RWPE2 (cell line): ENCODE data around the gene CROT.

Experiments
- ATAC-seq: fragments of 200-7000 bp; cut with Tn5 transposase; 3 replicates; pipeline ENCODE4 v1.9.1; 2021; ENCODE audit warnings: low read depth
- DNase-seq: peaks from one replicate; pipeline ENCODE4 v3.0.0-alpha.2; 2020; ENCODE audit warnings: low spot score
- H3K27ac ChIP-seq: fragments of 450-650 bp; 2 replicates; pipeline ENCODE4 v1.5.1; 2017; ENCODE audit warnings: mild to moderate bottlenecking; ENCODE audit not compliant: poor library complexity, severe bottlenecking
- H3K27me3 ChIP-seq: fragments of 250-450 bp; sonication (Bioruptor Pico); 2 replicates; pipeline ENCODE4 v1.5.1; 2021; ENCODE audit warnings: mild to moderate bottlenecking, moderate library complexity; ENCODE audit not compliant: insufficient read depth, poor library complexity, severe bottlenecking
- H3K36me3 ChIP-seq: fragments of 250-450 bp; sonication (Bioruptor Pico); 2 replicates; pipeline ENCODE4 v1.5.1; 2020; ENCODE audit warnings: low read depth, mild to moderate bottlenecking, moderate library complexity
- H3K4me1 ChIP-seq: fragments of 250-450 bp; sonication (Bioruptor Pico); 2 replicates; pipeline ENCODE4 v1.5.1; 2021; ENCODE audit warnings: mild to moderate bottlenecking, moderate library complexity; ENCODE audit not compliant: insufficient read depth, poor library complexity, severe bottlenecking
- H3K4me3 ChIP-seq: fragments of 250-450 bp; sonication (Bioruptor Pico); 2 replicates; pipeline ENCODE4 v1.5.1; 2021; ENCODE audit warnings: mild to moderate bottlenecking, moderate library complexity; ENCODE audit not compliant: severe bottlenecking
- H3K9me3 ChIP-seq: fragments of 250-450 bp; sonication (Bioruptor Pico); 2 replicates; pipeline ENCODE4 v1.5.1; 2021; ENCODE audit warnings: mild to moderate bottlenecking, moderate library complexity; ENCODE audit not compliant: severe bottlenecking
- CTCF ChIP-seq: fragments of 450-650 bp; IDR thresholded peaks from one replicate; pipeline ENCODE4 v1.5.1; 2017; ENCODE audit warnings: mild to moderate bottlenecking, moderate library complexity; ENCODE audit not compliant: poor library complexity, severe bottlenecking

The CROT gene

DNA sequence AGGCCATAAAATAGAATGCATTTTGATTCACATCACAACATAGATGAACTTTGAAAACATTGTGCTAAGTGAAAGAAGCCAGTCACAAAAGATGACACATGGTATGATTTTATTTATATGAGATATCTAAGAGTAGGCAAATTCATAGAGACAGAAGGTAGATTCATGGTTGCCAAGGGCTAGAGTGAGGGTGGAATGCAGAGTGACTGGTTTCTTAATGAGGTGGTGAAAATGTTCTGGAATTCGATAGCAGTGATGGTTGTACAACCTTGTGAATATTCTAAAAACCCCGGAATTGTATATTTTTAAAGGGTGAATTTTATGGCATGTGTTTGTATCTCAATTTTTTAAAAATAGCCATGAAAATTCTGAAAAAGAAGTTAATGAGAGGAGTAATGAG, 87.1 kb downstream of the CROT start:
- DNase-seq: no peak
- no peak for ATAC-seq
- TF ChIP-seq CTCF: no peak
- Histone ChIP-seq H3K27me3 (no peaks in the 10 kb centered on the region), H3K9me3 (no peaks in the 10 kb centered on the region), H3K27ac (no peak overlapping the region), H3K36me3 (no peaks in the 10 kb centered on the region), H3K4me3 (no peak overlapping the region), H3K4me1 (no peaks in the 10 kb centered on the region)

GRCh38 chr7:87435546-87435945, 90.1 kb downstream of the CROT start:
- no peak overlapping the region for H3K27ac ChIP-seq
- TF ChIP-seq CTCF: no peak
- no peaks in the 10 kb centered on the region for H3K4me1 ChIP-seq
- no peaks in the 10 kb centered on the region for H3K36me3 ChIP-seq
- ATAC-seq (no peak), DNase-seq (no peak)
- no peaks in the 10 kb centered on the region for H3K9me3 ChIP-seq
- no peak overlapping the region for H3K4me3 ChIP-seq
- H3K27me3 ChIP-seq: no peaks in the 10 kb centered on the region

DNA sequence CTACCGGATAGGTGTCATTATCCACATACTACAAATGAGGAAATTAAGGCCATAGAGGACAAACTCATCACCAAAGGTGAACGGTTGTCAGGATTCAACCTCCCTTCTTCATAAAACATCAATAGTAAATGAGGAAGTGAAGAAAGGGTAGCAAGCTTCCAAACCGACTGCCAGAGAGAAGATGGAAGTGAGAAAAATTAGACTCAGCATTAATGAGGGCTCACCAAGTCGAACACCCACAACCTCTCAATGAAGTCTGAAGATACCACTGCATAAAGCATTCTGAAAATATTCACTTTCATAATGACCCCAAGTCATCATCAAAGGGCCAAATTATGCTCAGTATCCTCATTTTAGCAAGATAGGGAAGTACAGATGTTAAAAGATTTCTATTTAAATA, 100.4 kb downstream of the CROT start:
- Histone ChIP-seq H3K4me3 (no peak overlapping the region), H3K9me3 (no peaks in the 10 kb centered on the region), H3K27me3 (no peaks in the 10 kb centered on the region), H3K27ac (no peak overlapping the region), H3K36me3 (no peaks in the 10 kb centered on the region), H3K4me1 (no peaks in the 10 kb centered on the region)
- no peak for TF ChIP-seq CTCF
- no peak for DNase-seq
- no peak for ATAC-seq

- Histone ChIP-seq H3K9me3 (no peaks in the 10 kb centered on the region), H3K36me3 (no peaks in the 10 kb centered on the region), H3K27me3 (no peaks in the 10 kb centered on the region), H3K4me3 (no peak overlapping the region), H3K27ac (no peak overlapping the region), H3K4me1 (no peaks in the 10 kb centered on the region)
- DNase-seq: no peak
- no peak for ATAC-seq
- TF ChIP-seq CTCF: no peak
Measured at GRCh38 chr7:87447116-87447635, 101.7 kb downstream of the CROT start.

- H3K9me3 ChIP-seq: no peaks in the 10 kb centered on the region
- H3K36me3 ChIP-seq: no peaks in the 10 kb centered on the region
- no peak overlapping the region for H3K27ac ChIP-seq
- H3K4me1 ChIP-seq: no peaks in the 10 kb centered on the region
- H3K27me3 ChIP-seq: no peaks in the 10 kb centered on the region
- TF ChIP-seq CTCF: no peak
- no peak for ATAC-seq
- DNase-seq: no peak
- H3K4me3 ChIP-seq: no peak overlapping the region
Measured at GRCh38 chr7:87448388-87448787, 102.9 kb downstream of the CROT start.
